GM21528 (cell line): ENCODE results near the gene MED20.
"Not testable (repeated sequence)": the region's sequence is repeated elsewhere in the genome, so short reads cannot be mapped to it uniquely, and the experiment has no call there.

Experiments used
- ATAC-seq: cut with Tn5 transposase; IDR thresholded peaks from one replicate; pipeline ENCODE4 v1.9.1; 2021; ENCODE audit warnings: mild to moderate bottlenecking, moderate library complexity; ENCODE audit not compliant: unreplicated experiment, low FRiP score

The MED20 gene

GRCh38 chr6:41920921-41921711 is at the start of gene MED20, which contains the start of gene BYSL:
MED20 (minus strand) TSS chr6:41921139; CDS start chr6:41921018, 121 bp downstream.
BYSL (plus strand) TSS chr6:41921499; CDS start chr6:41921563, 64 bp downstream.
- peak; percentile 84 for ATAC-seq

GRCh38 chr6:41970436-41970846 is 49.5 kb upstream of the MED20 start:
- ATAC-seq: no peak

- ATAC-seq: no peak
Observed at GRCh38 chr6:41967312-41968287, 46.7 kb upstream of the MED20 start.

GRCh38 chr6:41966961-41967311 is 46.0 kb upstream of the MED20 start:
- ATAC-seq: no peak

GRCh38 chr6:41966214-41966920 is 45.4 kb upstream of the MED20 start:
- ATAC-seq: no peak

- ATAC-seq: no peak
Observed at GRCh38 chr6:41965429-41966213, 44.7 kb upstream of the MED20 start.

- ATAC-seq: no peak
Observed at GRCh38 chr6:41964201-41964887, 43.4 kb upstream of the MED20 start.

- ATAC-seq: no peak
Observed at GRCh38 chr6:41963371-41963770, 42.4 kb upstream of the MED20 start.

- ATAC-seq: no peak
Observed at GRCh38 chr6:41960028-41960427, 39.1 kb upstream of the MED20 start.

- no peak for ATAC-seq
Observed at GRCh38 chr6:41958022-41958856, 37.3 kb upstream of the MED20 start.

- no peak for ATAC-seq
Observed at GRCh38 chr6:41957117-41957516, 36.2 kb upstream of the MED20 start.

GRCh38 chr6:41955412-41955811 is 34.5 kb upstream of the MED20 start:
- ATAC-seq: no peak

- no peak for ATAC-seq
Observed at GRCh38 chr6:41954668-41955067, 33.7 kb upstream of the MED20 start.

- ATAC-seq: no peak
Observed at GRCh38 chr6:41947581-41948220, 26.8 kb upstream of the MED20 start.

- ATAC-seq: no peak
Observed at GRCh38 chr6:41943456-41943855, 22.5 kb upstream of the MED20 start.

- ATAC-seq: not testable (repeated sequence)
Observed at GRCh38 chr6:41942882-41943281, 21.9 kb upstream of the MED20 start.

GRCh38 chr6:41942067-41942851 is 21.3 kb upstream of the MED20 start:
- ATAC-seq: no peak
